ENCODE data around the gene ZRANB3. TPM values are rescaled to one million over a fixed set of nuclear protein-coding genes. Genes with fewer than 3 reads are reported as not detected.
"Not testable (repeated sequence)": the region's sequence is repeated elsewhere in the genome, so short reads cannot be mapped to it uniquely, and the experiment has no call there.

ZRANB3 gene
- total and polyA plus RNA-seq, 2 donors (not counting 3 experiments of a cell fraction or from before 2014, with no cell fraction given), result 2.2 to 6.0 TPM

DNA sequence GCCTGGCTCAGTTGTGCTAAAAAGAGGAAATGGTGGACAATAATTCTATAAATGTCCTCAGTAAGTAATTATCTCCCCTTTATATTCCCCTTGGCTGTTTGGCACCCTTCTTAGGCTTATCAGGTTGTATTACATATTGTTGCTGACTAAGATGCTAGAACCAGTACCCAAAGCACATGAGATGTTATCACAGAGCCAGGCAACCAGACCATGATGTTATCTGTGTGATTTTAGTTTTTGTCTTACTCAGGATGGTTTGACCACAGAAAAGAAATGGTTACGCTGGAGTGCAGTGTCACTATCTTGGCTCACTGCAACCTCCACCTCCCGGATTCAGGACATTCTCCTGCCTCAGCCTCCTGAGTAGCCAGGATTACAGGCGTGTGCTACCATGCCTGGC, 15.4 kb upstream of the ZRANB3 start:
- no peak for DNase-seq (ENCODE audit: low read depth, low spot score)
- no peaks in the 10 kb centered on the region for H3K9me3 ChIP-seq (replicated peaks; ENCODE audit: control insufficient read depth, insufficient read depth, low read length)
- H3K4me2 ChIP-seq (ENCODE audit: insufficient read depth, low read length), result no peak overlapping the region
- intact Hi-C loops (cut with micrococcal nuclease), result no loop called here
- H3K27ac ChIP-seq (ENCODE audit: insufficient read depth, low read depth, low read length), result no peak overlapping the region
- H2AFZ ChIP-seq (ENCODE audit: low read depth, low read length), result no peak overlapping the region
- H3K36me3 ChIP-seq (ENCODE audit: control insufficient read depth in 2 of 2, extremely low read depth in 1 of 2, insufficient read depth in 2 of 2, low read length in 2 of 2), result no peaks in the 10 kb centered on the region
- H4K20me1 ChIP-seq (replicated peaks; ENCODE audit: control insufficient read depth, extremely low read depth, insufficient read depth, low read length), result peaks cover 2% of the 10 kb centered on the region
- H3K27me3 ChIP-seq (ENCODE audit: control insufficient read depth in 2 of 2, insufficient read depth in 2 of 2, low read length in 2 of 2), result no peaks in the 10 kb centered on the region
- H3K4me1 ChIP-seq (ENCODE audit: control insufficient read depth, extremely low read depth, insufficient read depth, low read length), result no peaks in the 10 kb centered on the region
- no peak for FAIRE-seq
- H3K79me2 ChIP-seq (ENCODE audit: control insufficient read depth, insufficient read depth, low read length), result peaks cover 51% of the 10 kb centered on the region
- no peak overlapping the region for H3K9ac ChIP-seq (replicated peaks; ENCODE audit: extremely low read depth, insufficient read depth, low read length)
- dilution Hi-C loops (cut with MboI; ENCODE audit: extremely low pct_ligation_motif_present, low sequenced_read_pairs), result no loop called here
- H3K9me1 ChIP-seq (replicated peaks; ENCODE audit: control insufficient read depth, extremely low read depth, insufficient read depth, low read length), result peaks cover 2% of the 10 kb centered on the region
- ChIA-PET CTCF (no interaction called here), POLR2A (no interaction called here)
- no peak overlapping the region for H3K4me3 ChIP-seq (replicated peaks in 1 of 3; ENCODE audit: insufficient read depth in 1 of 3, low read depth in 1 of 3, low read length in 3 of 3)
- TF ChIP-seq POLR2A (IDR thresholded peaks at IDR 0.05; ENCODE audit: low read depth, low read length) (no peak), POLR2AphosphoS5 (IDR thresholded peaks at IDR 0.05; ENCODE audit: insufficient read depth, low read depth, low read length) (no peak), JUN (IDR thresholded peaks at IDR 0.05; ENCODE audit: borderline replicate concordance, insufficient read depth, insufficient read length, low read depth) (no peak), MYC (IDR thresholded peaks at IDR 0.05; ENCODE audit: low read depth, low read length) (no peak), GATA2 (IDR thresholded peaks at IDR 0.05; ENCODE audit: insufficient read depth, insufficient read length, low read depth, low read length) (no peak), FOS (IDR thresholded peaks at IDR 0.05; ENCODE audit: borderline replicate concordance, insufficient read depth, low read length) (no peak), EZH2 (IDR thresholded peaks at IDR 0.05; ENCODE audit: borderline replicate concordance, low read depth, low read length, severe bottlenecking) (no peak), CTCF (IDR thresholded peaks at IDR 0.05; ENCODE audit: extremely low read depth in 1 of 2, insufficient read depth in 1 of 2, low read depth in 1 of 2, low read length in 2 of 2) (no peak)
- TF ChIP-seq, protein P1, sequence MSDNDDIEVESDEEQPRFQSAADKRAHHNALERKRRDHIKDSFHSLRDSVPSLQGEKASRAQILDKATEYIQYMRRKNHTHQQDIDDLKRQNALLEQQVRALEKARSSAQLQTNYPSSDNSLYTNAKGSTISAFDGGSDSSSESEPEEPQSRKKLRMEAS (IDR thresholded peaks at IDR 0.05; ENCODE audit: insufficient read depth, insufficient read length), result no peak
- no TSS peak for BruUV-seq (replicated peaks)

- CTCF ChIA-PET; H4K20me1 ChIP-seq (replicated peaks; ENCODE audit: control insufficient read depth, extremely low read depth, insufficient read depth, low read length); dilution Hi-C loops (cut with MboI; ENCODE audit: extremely low pct_ligation_motif_present, low sequenced_read_pairs); FAIRE-seq; H3K4me1 ChIP-seq (ENCODE audit: control insufficient read depth, extremely low read depth, insufficient read depth, low read length); POLR2A ChIA-PET; BruUV-seq (replicated peaks); DNase-seq (ENCODE audit: low read depth, low spot score); H2AFZ ChIP-seq (ENCODE audit: low read depth, low read length); H3K27ac ChIP-seq (ENCODE audit: insufficient read depth, low read depth, low read length); H3K4me3 ChIP-seq (replicated peaks in 1 of 3; ENCODE audit: insufficient read depth in 1 of 3, low read depth in 1 of 3, low read length in 3 of 3); H3K9me1 ChIP-seq (replicated peaks; ENCODE audit: control insufficient read depth, extremely low read depth, insufficient read depth, low read length); H3K4me2 ChIP-seq (ENCODE audit: insufficient read depth, low read length); H3K36me3 ChIP-seq (ENCODE audit: control insufficient read depth in 2 of 2, extremely low read depth in 1 of 2, insufficient read depth in 2 of 2, low read length in 2 of 2); H3K9me3 ChIP-seq (replicated peaks; ENCODE audit: control insufficient read depth, insufficient read depth, low read length); H3K9ac ChIP-seq (replicated peaks; ENCODE audit: extremely low read depth, insufficient read depth, low read length); H3K27me3 ChIP-seq (ENCODE audit: control insufficient read depth in 2 of 2, insufficient read depth in 2 of 2, low read length in 2 of 2): not testable (repeated sequence)
- intact Hi-C loops (cut with micrococcal nuclease), result loop anchor here (5.0 kb wide), 3 partner anchors 179 to 344 kb away; partner anchors contain the start of gene MCM6
- peaks cover 59% of the 10 kb centered on the region for H3K79me2 ChIP-seq (ENCODE audit: control insufficient read depth, insufficient read depth, low read length)
These were observed 2.5 kb upstream of the ZRANB3 start for GRCh38 chr2:135533545-135533944.

All from endothelial cell of umbilical vein (primary cell).